ENCODE measurements around the gene ROBO1. TPM values are rescaled to one million over a fixed set of nuclear protein-coding genes. Genes with fewer than 3 reads are reported as not detected.

The ROBO1 gene
- total RNA-seq, 1 donor from 2014 or later: 66.5 TPM

DNA sequence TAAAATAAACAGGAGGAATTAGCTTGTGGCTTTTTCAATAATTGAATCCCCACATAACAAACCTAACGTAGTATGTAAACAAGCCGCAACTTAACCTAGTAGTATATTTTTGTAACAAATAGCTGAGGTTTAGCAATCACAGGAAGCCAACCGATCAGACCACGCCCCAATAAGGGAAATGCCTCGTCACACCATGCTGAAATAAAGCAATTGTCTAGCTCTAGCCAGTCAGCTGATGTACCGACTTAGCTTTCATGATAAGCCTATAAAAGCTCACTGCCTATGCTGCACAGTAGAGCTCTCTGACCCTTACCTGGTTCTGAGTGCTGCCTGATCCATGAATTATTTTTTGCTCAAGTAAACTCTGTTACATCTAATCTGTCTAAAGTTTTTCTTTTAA lies 208.9 kb downstream of the ROBO1 start:
- Histone ChIP-seq H3K27ac (no peak overlapping the region), H3K36me3 (no peaks in the 10 kb centered on the region), H3K9me3 (no peaks in the 10 kb centered on the region), H3K4me3 (no peak overlapping the region), H3K27me3 (no peaks in the 10 kb centered on the region), H3K4me1 (no peaks in the 10 kb centered on the region)
- TF ChIP-seq POLR2AphosphoS5 (IDR thresholded peaks at IDR 0.05; ENCODE audit: insufficient read depth in 1 of 2, low read depth in 1 of 2): no peak
- TF ChIP-seq, protein P1, sequence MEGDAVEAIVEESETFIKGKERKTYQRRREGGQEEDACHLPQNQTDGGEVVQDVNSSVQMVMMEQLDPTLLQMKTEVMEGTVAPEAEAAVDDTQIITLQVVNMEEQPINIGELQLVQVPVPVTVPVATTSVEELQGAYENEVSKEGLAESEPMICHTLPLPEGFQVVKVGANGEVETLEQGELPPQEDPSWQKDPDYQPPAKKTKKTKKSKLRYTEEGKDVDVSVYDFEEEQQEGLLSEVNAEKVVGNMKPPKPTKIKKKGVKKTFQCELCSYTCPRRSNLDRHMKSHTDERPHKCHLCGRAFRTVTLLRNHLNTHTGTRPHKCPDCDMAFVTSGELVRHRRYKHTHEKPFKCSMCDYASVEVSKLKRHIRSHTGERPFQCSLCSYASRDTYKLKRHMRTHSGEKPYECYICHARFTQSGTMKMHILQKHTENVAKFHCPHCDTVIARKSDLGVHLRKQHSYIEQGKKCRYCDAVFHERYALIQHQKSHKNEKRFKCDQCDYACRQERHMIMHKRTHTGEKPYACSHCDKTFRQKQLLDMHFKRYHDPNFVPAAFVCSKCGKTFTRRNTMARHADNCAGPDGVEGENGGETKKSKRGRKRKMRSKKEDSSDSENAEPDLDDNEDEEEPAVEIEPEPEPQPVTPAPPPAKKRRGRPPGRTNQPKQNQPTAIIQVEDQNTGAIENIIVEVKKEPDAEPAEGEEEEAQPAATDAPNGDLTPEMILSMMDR (IDR thresholded peaks at IDR 0.05): no peak
- no peak for TF ChIP-seq POLR2A (IDR thresholded peaks at IDR 0.05)
- intact Hi-C loops (cut with DNase I): no loop called here
- no peak for DNase-seq (ENCODE audit: extremely low spot score in 2 of 2)

DNA sequence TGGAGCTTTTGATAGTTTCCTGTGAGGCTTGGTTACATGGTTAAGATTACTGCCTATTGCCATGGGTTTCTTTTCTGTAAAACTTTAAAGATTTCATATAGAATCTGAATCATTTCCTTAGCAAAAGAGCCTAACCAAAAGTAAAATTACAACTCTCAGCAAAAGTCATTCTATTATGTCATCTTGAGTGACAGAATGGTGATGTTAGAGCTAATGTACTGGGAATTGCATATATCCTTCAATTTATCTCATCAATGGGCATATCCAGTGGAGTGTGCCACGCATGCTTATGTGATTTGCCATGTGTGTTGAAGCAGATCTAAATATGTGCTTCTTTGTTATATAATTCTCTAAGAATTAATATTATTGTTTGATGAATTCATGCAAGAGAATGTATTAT lies 212.1 kb downstream of the ROBO1 start:
- Histone ChIP-seq H3K36me3 (no peaks in the 10 kb centered on the region), H3K9me3 (no peaks in the 10 kb centered on the region), H3K4me3 (no peak overlapping the region), H3K27ac (no peak overlapping the region), H3K4me1 (no peaks in the 10 kb centered on the region), H3K27me3 (no peaks in the 10 kb centered on the region)
- TF ChIP-seq POLR2AphosphoS5 (IDR thresholded peaks at IDR 0.05; ENCODE audit: insufficient read depth in 1 of 2, low read depth in 1 of 2): no peak
- no peak for TF ChIP-seq POLR2A (IDR thresholded peaks at IDR 0.05)
- TF ChIP-seq, protein P1 (IDR thresholded peaks at IDR 0.05): no peak
- no peak for DNase-seq (ENCODE audit: extremely low spot score in 2 of 2)
- intact Hi-C loops (cut with DNase I): no loop called here

DNA sequence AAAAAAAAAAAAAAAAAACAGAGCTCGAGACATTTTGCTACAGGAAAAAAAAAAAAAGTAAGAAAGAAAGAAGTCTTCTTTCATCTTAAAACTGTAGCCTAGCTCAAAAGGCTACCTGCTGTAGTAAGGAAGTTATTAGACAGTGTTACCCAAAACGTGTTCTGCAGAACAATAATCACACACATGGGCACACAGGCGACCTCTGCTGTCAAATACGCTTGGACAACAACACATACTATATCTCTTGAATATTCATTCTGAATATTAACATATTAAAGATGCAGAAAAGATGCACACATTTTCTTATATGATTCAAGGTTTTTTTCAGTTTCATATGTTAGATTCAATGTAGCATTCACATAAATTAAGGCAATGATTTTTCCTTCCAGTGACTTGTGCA lies 215.8 kb downstream of the ROBO1 start:
- H3K27me3 ChIP-seq: no peaks in the 10 kb centered on the region
- no peaks in the 10 kb centered on the region for H3K36me3 ChIP-seq
- no peaks in the 10 kb centered on the region for H3K4me1 ChIP-seq
- DNase-seq (ENCODE audit: extremely low spot score in 2 of 2): no peak
- intact Hi-C loops (cut with DNase I): no loop called here
- no peaks in the 10 kb centered on the region for H3K9me3 ChIP-seq
- no peak overlapping the region for H3K4me3 ChIP-seq
- no peak for TF ChIP-seq POLR2A (IDR thresholded peaks at IDR 0.05)
- TF ChIP-seq, protein P1 (IDR thresholded peaks at IDR 0.05): no peak
- TF ChIP-seq POLR2AphosphoS5 (IDR thresholded peaks at IDR 0.05; ENCODE audit: insufficient read depth in 1 of 2, low read depth in 1 of 2): no peak
- no peak overlapping the region for H3K27ac ChIP-seq

DNA sequence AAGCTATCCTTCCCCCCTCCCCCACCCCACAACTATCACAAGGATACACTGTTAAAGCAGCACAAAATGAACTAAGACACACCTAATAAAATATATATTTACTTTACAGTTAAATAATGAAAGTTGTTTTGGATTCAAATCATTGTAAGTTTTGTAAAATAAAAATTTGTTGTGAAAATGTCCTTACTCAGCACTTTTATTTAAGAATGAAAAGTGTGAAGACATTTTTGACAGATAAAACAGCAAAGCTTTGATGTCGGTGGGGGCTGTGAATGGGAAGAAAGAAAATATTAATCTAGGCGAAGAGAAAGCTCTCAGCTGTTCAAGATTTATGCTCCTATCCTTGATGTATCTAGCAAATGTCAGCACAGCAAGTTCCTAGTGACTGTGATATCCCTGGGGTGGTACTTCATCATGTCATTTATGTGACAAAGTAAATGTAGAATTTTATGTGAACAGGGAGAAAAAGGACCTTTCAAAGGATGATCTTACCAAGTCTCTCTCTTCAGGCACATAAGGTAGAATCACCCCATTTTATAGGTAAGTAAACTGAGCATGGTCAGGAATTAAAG lies 216.4 kb downstream of the ROBO1 start:
- no peak overlapping the region for H3K27ac ChIP-seq
- H3K4me1 ChIP-seq: no peaks in the 10 kb centered on the region
- H3K27me3 ChIP-seq: no peaks in the 10 kb centered on the region
- intact Hi-C loops (cut with DNase I): no loop called here
- TF ChIP-seq POLR2A (IDR thresholded peaks at IDR 0.05) (no peak), POLR2AphosphoS5 (IDR thresholded peaks at IDR 0.05; ENCODE audit: insufficient read depth in 1 of 2, low read depth in 1 of 2) (no peak)
- TF ChIP-seq, protein P1 (IDR thresholded peaks at IDR 0.05): no peak
- no peak overlapping the region for H3K4me3 ChIP-seq
- no peaks in the 10 kb centered on the region for H3K36me3 ChIP-seq
- DNase-seq (ENCODE audit: extremely low spot score in 2 of 2): no peak
- H3K9me3 ChIP-seq: no peaks in the 10 kb centered on the region

DNA sequence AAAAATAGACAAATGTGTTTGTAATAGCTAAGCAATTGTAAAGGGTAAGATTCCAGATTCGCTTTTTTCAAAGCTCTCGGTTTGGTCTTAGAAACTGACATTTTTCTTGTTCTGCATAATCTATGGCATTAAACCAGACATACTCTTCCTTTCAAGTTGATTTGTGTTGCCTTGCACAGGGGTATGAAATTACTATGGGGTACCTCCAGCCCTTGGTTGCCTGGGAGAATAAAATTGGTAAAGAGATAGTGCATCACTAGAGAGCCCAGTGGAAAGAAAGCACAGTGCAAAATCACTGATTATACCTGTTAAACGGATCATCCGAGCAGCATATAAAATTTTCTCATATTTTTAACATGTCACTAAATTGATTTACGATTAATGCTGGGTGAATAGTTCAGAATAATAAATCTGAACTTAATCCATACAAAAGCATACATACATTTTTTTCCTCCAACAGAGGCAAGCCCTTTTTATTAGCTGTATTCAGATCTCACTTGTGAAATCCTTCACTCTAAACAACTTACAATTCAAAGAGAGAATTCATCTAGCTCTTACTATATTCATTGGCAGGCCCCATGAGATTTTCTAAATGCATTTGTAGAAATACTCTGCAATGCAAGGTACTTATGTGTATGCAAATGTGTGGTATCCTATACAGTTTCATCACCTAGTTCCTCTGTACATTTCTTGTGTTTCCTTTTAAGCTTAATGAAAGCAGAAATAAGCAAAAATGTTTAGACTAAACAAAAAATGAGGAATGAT lies 224.4 kb downstream of the ROBO1 start:
- intact Hi-C loops (cut with DNase I): no loop called here
- TF ChIP-seq, protein P1 (IDR thresholded peaks at IDR 0.05): no peak
- TF ChIP-seq POLR2A (IDR thresholded peaks at IDR 0.05) (no peak), POLR2AphosphoS5 (IDR thresholded peaks at IDR 0.05; ENCODE audit: insufficient read depth in 1 of 2, low read depth in 1 of 2) (no peak)
- H3K4me3 ChIP-seq: no peak overlapping the region
- no peaks in the 10 kb centered on the region for H3K4me1 ChIP-seq
- no peaks in the 10 kb centered on the region for H3K27me3 ChIP-seq
- H3K9me3 ChIP-seq: no peaks in the 10 kb centered on the region
- no peaks in the 10 kb centered on the region for H3K36me3 ChIP-seq
- no peak for DNase-seq (ENCODE audit: extremely low spot score in 2 of 2)
- no peak overlapping the region for H3K27ac ChIP-seq

All from vagina (tissue), 2 donors.